ENCODE measurements around the gene RFFL. TPM values are rescaled to one million over a fixed set of nuclear protein-coding genes. Genes with fewer than 3 reads are reported as not detected.

RFFL gene
- total and polyA plus RNA-seq, 2 donors from 2014 or later: 15.7 to 29.0 TPM

DNA sequence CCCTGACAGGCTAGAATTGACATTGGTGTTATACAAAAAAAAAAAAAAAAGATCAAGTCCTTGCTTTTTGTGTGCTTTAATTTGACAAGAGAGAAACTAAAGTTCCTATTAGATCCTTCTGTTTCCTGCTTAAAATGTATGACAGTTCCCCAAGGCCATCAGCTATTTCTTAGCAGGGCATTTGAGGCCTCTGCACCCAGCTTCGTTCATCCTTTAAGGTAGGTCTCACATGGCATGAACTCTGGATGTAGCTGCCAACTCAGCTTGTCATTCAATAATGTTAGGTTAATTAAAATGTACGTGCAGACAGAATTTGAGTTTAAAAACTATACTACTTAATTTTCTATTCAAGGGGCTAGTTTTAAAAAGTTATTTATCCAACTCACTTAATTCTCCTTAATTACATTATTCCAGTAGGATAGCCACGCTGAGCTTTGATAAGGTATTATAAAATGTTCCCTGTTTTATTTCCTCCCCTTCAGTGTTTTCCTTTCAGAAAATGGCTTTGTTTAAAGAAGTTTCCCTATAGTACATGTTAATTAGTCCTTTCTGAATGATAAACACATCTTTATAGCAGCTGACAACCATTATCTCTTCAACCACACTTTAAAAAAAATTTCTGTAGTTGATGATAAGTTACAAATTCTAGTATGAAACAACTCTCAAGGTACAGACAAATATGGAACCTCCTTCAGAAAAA lies 1.2 kb upstream of the RFFL start:
- Histone ChIP-seq H3K27ac (ENCODE audit: low read depth in 2 of 2, low read length in 2 of 2) (peak overlapping the region; percentile 2 to 78), H3K36me3 (ENCODE audit: control insufficient read depth in 2 of 3, insufficient read depth in 3 of 3, low read length in 3 of 3) (no peaks in the 10 kb centered on the region), H3K4me3 (ENCODE audit: low read length in 3 of 3) (no peak overlapping the region), H3K27me3 (ENCODE audit: control insufficient read depth, insufficient read depth, low read length) (no peaks in the 10 kb centered on the region), H3K9me3 (ENCODE audit: control insufficient read depth in 2 of 3, insufficient read depth in 1 of 3, low read length in 3 of 3) (no peaks in the 10 kb centered on the region), H3K4me1 (ENCODE audit: control insufficient read depth in 2 of 3, insufficient read depth in 2 of 3, low read depth in 1 of 3, low read length in 3 of 3) (peaks cover 0 to 14% (median 2%) of the 10 kb centered on the region in 3 donors), H3K9ac (ENCODE audit: low read length in 3 of 3) (no peak overlapping the region)
- intact Hi-C loops (cut with DNase I): no loop called here
- FAIRE-seq (no peak), DNase-seq (no peak)
- TF ChIP-seq, protein P1, sequence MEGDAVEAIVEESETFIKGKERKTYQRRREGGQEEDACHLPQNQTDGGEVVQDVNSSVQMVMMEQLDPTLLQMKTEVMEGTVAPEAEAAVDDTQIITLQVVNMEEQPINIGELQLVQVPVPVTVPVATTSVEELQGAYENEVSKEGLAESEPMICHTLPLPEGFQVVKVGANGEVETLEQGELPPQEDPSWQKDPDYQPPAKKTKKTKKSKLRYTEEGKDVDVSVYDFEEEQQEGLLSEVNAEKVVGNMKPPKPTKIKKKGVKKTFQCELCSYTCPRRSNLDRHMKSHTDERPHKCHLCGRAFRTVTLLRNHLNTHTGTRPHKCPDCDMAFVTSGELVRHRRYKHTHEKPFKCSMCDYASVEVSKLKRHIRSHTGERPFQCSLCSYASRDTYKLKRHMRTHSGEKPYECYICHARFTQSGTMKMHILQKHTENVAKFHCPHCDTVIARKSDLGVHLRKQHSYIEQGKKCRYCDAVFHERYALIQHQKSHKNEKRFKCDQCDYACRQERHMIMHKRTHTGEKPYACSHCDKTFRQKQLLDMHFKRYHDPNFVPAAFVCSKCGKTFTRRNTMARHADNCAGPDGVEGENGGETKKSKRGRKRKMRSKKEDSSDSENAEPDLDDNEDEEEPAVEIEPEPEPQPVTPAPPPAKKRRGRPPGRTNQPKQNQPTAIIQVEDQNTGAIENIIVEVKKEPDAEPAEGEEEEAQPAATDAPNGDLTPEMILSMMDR (IDR thresholded peaks at IDR 0.05; ENCODE audit: borderline replicate concordance, extremely low read depth, insufficient read depth): no peak

DNA sequence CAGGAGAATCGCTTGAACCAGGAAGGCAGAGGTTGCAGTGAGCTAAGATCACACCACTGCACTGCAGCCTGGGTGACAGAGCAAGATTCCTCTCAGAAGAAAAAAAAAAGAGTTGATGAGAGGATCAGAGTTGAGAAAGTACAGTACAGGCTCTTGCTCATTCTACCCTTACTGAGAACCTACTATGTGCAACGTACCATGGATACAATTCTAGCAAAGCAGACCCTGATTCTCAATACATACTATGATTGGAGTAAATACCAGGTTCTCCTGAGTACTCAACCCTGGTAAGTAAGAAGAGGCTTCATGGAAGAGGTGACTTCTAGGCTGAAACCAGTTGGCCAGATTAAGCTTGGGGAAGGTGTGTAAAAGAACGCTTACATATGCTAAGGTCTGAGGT lies 1.2 kb downstream of the RFFL start:
- Histone ChIP-seq H3K9me3 (ENCODE audit: control insufficient read depth in 2 of 3, insufficient read depth in 1 of 3, low read length in 3 of 3) (no peaks in the 10 kb centered on the region), H3K27ac (ENCODE audit: low read depth in 2 of 2, low read length in 2 of 2) (no peak overlapping the region), H3K36me3 (ENCODE audit: control insufficient read depth in 2 of 3, insufficient read depth in 3 of 3, low read length in 3 of 3) (no peaks in the 10 kb centered on the region), H3K4me1 (ENCODE audit: control insufficient read depth in 2 of 3, insufficient read depth in 2 of 3, low read depth in 1 of 3, low read length in 3 of 3) (peaks cover 0 to 8% (median 2%) of the 10 kb centered on the region in 3 donors), H3K4me3 (ENCODE audit: low read length in 3 of 3) (peak overlapping the region in 1 of 3 donors; percentile 15), H3K9ac (ENCODE audit: low read length in 3 of 3) (no peak overlapping the region), H3K27me3 (ENCODE audit: control insufficient read depth, insufficient read depth, low read length) (no peaks in the 10 kb centered on the region)
- DNase-seq (no peak), FAIRE-seq (no peak)
- intact Hi-C loops (cut with DNase I): no loop called here
- TF ChIP-seq, protein P1 (IDR thresholded peaks at IDR 0.05; ENCODE audit: borderline replicate concordance, extremely low read depth, insufficient read depth): no peak

DNA sequence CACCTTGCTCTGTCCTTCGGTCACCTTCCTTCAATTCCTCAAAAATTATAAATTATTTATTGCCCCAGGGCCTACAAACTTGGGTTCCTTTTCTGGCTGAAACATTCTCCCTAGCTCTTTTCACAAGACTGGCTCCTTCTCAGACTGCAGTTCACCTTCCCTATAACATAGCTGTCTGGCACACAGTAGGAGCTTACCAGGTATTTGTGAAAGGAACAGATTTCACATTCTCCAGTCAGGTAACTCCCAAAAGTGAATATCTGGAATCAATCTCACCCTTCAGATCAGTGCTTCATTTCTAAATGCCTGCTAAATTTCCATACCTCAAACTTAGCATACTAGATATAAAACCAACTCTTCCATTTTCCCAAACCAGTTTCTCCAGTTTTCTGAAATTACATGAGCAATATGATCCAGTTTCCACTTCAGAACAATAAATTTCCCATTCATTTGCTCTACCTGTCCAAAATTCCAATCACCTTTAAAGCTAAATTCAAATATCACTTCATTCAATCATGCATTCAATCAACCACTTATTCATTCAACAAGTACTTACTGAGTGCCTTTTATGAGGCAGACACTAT lies 6.1 kb downstream of the RFFL start:
- no peak overlapping the region for H3K27ac ChIP-seq (ENCODE audit: low read depth in 2 of 2, low read length in 2 of 2)
- intact Hi-C loops (cut with DNase I): no loop called here
- H3K4me3 ChIP-seq (ENCODE audit: low read length in 3 of 3): no peak overlapping the region
- no peaks in the 10 kb centered on the region for H3K27me3 ChIP-seq (ENCODE audit: control insufficient read depth, insufficient read depth, low read length)
- DNase-seq (no peak), FAIRE-seq (no peak)
- TF ChIP-seq, protein P1 (IDR thresholded peaks at IDR 0.05; ENCODE audit: borderline replicate concordance, extremely low read depth, insufficient read depth): no peak
- no peaks in the 10 kb centered on the region for H3K36me3 ChIP-seq (ENCODE audit: control insufficient read depth in 2 of 3, insufficient read depth in 3 of 3, low read length in 3 of 3)
- H3K9ac ChIP-seq (ENCODE audit: low read length in 3 of 3): no peak overlapping the region
- no peaks in the 10 kb centered on the region for H3K9me3 ChIP-seq (ENCODE audit: control insufficient read depth in 2 of 3, insufficient read depth in 1 of 3, low read length in 3 of 3)
- H3K4me1 ChIP-seq (ENCODE audit: control insufficient read depth in 2 of 3, insufficient read depth in 2 of 3, low read depth in 1 of 3, low read length in 3 of 3): peaks cover 0 to 4% (median 0%) of the 10 kb centered on the region in 3 donors
